Progenitor cell of endocrine pancreas (in vitro differentiated cells): Measurements from ENCODE around the gene CD80. TPM values are rescaled to one million over a fixed set of nuclear protein-coding genes. Genes with fewer than 3 reads are reported as not detected.
"Not testable (repeated sequence)": the region's sequence is repeated elsewhere in the genome, so short reads cannot be mapped to it uniquely, and the experiment has no call there.

Experiments
- DNase-seq: peaks from one replicate; pipeline ENCODE4 v3.0.0; 2021; ENCODE audit warnings: low spot score; ENCODE audit not compliant: unreplicated experiment
- H3K27ac Mint-ChIP-seq: 2 replicates; pipeline ENCODE4 v1.8.0; 2021; ENCODE audit warnings: mild to moderate bottlenecking, moderate library complexity, mixed read lengths
- H3K27me3 Mint-ChIP-seq: 2 replicates; pipeline ENCODE4 v1.8.0; 2021; ENCODE audit warnings: mixed read lengths
- H3K36me3 Mint-ChIP-seq: 2 replicates; pipeline ENCODE4 v1.8.0; 2022; ENCODE audit warnings: mixed read lengths; ENCODE audit not compliant: insufficient read depth
- H3K4me1 Mint-ChIP-seq: 2 replicates; pipeline ENCODE4 v1.8.0; 2021; ENCODE audit warnings: low read depth, mixed read lengths
- H3K4me3 Mint-ChIP-seq: 2 replicates; pipeline ENCODE4 v1.8.0; 2021; ENCODE audit warnings: low read depth, mild to moderate bottlenecking, moderate library complexity, mixed read lengths
- H3K9me3 Mint-ChIP-seq: 2 replicates; pipeline ENCODE4 v1.8.0; 2021; ENCODE audit warnings: low read depth, mixed read lengths
- total RNA-seq: library from RNA; stranded (reverse); gene quantifications from 2 replicates; pipeline ENCODE4 v1.2.1, GENCODE V29; 2021
- TF ChIP-seq, protein P1 (sequence below): fragments of 200-600 bp; sonication (generic); IDR thresholded peaks from one replicate; pipeline ENCODE4 v1.5.0; 2021; ENCODE audit warnings: antibody characterized with exemption, mild to moderate bottlenecking; ENCODE audit not compliant: unreplicated experiment

The CD80 gene
- total RNA-seq, 1 donor from 2014 or later: 0.24 TPM

DNA sequence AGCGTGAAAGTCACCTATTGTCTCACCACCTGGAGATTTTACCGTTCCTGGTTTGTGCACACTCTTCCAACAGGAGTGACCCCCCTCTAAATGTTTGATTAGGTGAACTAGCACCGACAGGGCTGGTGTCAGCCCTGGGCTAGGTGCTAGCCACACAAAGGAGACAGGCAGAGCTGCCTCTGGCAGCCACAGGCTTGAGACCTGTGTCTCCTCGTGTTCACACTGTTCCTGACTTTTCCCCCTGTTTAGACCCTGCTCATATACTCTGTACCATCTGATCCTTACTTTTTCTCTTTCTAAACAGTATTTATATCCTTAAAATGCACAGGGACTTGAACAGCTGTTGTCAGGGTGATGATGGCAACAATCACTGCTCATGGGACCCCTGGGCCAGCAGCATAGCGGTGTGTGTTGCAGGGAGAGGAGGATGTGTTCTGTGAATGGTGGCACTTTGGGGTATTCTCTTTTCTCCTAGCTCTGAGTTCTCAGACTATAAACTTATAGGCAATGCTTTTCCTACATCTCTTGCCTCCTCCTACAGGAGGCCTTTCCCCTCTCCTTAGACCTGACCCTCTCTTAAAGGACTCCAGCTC lies 5.5 kb downstream of the CD80 start:
- Mint-ChIP-seq H3K27ac (no peak overlapping the region), H3K9me3 (no peaks in the 10 kb centered on the region), H3K36me3 (no peaks in the 10 kb centered on the region), H3K4me1 (no peaks in the 10 kb centered on the region), H3K4me3 (no peak overlapping the region), H3K27me3 (peaks cover 5% of the 10 kb centered on the region)
- no peak for DNase-seq
- TF ChIP-seq, protein P1, sequence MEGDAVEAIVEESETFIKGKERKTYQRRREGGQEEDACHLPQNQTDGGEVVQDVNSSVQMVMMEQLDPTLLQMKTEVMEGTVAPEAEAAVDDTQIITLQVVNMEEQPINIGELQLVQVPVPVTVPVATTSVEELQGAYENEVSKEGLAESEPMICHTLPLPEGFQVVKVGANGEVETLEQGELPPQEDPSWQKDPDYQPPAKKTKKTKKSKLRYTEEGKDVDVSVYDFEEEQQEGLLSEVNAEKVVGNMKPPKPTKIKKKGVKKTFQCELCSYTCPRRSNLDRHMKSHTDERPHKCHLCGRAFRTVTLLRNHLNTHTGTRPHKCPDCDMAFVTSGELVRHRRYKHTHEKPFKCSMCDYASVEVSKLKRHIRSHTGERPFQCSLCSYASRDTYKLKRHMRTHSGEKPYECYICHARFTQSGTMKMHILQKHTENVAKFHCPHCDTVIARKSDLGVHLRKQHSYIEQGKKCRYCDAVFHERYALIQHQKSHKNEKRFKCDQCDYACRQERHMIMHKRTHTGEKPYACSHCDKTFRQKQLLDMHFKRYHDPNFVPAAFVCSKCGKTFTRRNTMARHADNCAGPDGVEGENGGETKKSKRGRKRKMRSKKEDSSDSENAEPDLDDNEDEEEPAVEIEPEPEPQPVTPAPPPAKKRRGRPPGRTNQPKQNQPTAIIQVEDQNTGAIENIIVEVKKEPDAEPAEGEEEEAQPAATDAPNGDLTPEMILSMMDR: no peak

DNA sequence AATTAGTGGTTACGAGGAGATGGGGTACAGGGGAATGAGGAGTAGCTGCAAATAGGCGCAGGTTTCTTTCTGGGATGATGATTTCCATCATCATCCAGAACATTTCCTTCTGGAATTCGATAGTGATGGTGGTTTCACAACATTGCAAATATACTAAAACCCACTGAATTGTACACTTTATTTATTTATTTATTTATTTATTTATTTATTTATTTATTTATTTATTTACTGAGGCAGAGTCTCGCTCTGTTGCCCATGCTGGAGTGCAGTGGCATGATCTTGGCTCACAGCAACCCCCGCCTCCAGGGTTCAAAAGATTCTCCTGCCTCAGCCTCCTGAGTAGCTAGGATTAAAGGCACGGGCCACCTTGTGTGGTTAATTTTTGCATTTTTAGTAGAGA lies 6.5 kb downstream of the CD80 start:
- H3K36me3 Mint-ChIP-seq, H3K27me3 Mint-ChIP-seq, DNase-seq, H3K4me3 Mint-ChIP-seq, H3K27ac Mint-ChIP-seq, H3K9me3 Mint-ChIP-seq, H3K4me1 Mint-ChIP-seq: not testable (repeated sequence)

DNA sequence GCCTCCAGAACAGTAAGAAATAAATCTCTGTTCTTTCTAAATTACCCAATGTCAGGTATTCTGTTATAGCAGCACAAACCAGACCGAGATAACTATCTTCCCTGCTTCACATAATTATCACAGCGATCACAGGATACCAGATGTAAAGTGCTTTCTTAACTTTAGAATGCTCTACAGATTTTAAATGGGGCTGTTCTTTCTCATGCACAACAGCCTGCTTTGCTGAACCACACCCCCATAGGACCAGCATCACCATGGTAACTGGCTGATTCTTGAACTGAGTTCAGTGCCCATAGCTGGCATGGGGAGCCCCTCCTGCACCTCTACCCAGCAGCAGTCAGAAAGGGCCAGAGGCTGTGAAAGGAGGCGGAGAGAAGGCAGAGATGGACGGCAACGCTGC lies 7.8 kb downstream of the CD80 start:
- Mint-ChIP-seq H3K27ac (no peak overlapping the region), H3K4me3 (no peak overlapping the region), H3K36me3 (no peaks in the 10 kb centered on the region), H3K4me1 (no peaks in the 10 kb centered on the region), H3K27me3 (peaks cover 5% of the 10 kb centered on the region), H3K9me3 (no peaks in the 10 kb centered on the region)
- no peak for DNase-seq
- TF ChIP-seq, protein P1: no peak

DNA sequence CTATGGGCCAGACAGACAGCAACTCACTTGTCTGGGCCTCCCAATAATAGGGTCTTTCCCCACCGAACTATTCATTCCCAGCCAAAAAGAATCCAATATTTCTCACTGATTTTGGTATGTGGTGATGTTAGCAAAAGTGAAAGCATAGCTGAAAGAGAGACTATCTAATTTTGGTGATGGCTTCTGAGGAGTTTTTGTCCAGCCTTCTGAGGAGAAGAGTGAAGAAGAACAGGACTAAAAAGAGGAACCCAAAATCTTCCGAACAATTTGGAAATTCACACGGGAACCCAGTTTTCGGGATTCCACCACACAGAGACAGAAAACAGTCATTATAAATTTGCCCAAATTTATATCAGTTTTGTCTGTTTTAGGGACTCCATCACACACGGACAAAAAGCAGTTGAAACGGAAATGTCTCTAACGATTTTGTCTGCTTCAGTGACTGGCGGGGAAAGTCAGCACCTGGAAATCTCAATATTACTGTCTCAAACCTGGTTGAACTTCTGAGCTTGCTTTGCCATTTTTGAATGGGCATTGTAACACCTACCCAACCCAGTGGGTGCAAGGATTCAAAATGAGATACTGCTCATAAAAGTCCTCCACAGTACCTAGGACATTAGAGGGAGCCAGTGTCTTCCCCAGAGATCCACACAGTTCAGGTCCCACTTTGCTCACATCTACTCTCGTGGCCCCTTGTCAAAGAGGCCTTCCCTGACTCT lies 9.1 kb downstream of the CD80 start:
- H3K36me3 Mint-ChIP-seq: no peaks in the 10 kb centered on the region
- H3K4me3 Mint-ChIP-seq: no peak overlapping the region
- TF ChIP-seq, protein P1: no peak
- H3K27me3 Mint-ChIP-seq: no peaks in the 10 kb centered on the region
- H3K9me3 Mint-ChIP-seq: no peaks in the 10 kb centered on the region
- H3K4me1 Mint-ChIP-seq: no peaks in the 10 kb centered on the region
- no peak overlapping the region for H3K27ac Mint-ChIP-seq
- no peak for DNase-seq

DNA sequence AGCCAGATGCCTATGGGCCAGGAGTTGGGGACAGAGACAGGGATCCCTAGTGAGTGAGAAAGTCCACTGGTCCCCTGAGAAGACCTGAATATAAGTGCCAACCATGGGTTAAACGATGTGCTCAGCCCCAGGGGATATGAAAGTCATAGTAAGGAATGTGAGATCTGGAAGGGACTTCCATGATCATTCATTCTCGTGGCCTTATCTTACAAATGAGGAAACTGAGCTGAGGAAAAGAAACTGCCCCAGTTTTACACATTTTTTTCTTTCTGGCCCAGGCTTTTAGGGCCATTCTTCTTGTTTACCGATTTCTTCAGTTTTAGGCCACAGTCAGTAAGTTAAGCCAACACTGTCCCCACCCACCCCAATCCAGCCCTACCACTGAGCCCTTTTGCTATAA lies 11.1 kb downstream of the CD80 start:
- DNase-seq: no peak
- H3K4me3 Mint-ChIP-seq: no peak overlapping the region
- H3K9me3 Mint-ChIP-seq: no peaks in the 10 kb centered on the region
- H3K27ac Mint-ChIP-seq: no peak overlapping the region
- no peaks in the 10 kb centered on the region for H3K27me3 Mint-ChIP-seq
- TF ChIP-seq, protein P1: no peak
- no peaks in the 10 kb centered on the region for H3K4me1 Mint-ChIP-seq
- H3K36me3 Mint-ChIP-seq: no peaks in the 10 kb centered on the region

DNA sequence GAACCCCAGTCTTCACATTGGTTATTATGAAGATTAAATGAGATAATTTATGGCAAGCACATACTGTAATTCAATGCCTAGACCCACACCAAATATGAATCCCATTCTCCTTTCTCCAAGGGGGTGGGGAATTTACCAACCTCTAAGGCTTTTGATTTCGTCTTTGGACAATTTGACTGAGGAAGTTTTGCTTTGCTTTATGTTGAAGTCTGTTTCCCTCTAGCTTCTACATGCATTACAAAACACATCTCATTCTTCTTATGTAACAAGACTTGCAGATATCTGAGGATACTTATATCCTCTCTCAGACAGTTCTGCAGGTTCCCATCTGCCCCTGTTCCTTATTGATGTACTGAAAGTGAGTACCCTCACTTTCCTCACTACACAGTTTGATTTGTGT lies 12.2 kb downstream of the CD80 start:
- Mint-ChIP-seq H3K4me3 (no peak overlapping the region), H3K4me1 (peaks cover under 1% of the 10 kb centered on the region), H3K27me3 (no peaks in the 10 kb centered on the region), H3K36me3 (no peaks in the 10 kb centered on the region), H3K9me3 (no peaks in the 10 kb centered on the region), H3K27ac (no peak overlapping the region)
- TF ChIP-seq, protein P1: no peak
- DNase-seq: no peak
